Neural cell (in vitro differentiated cells): ENCODE data around the gene PDE10A.

ENCODE experiments used
- EP300 ChIP-seq: fragments of 450-650 bp; conservative IDR thresholded peaks from 2 replicates; pipeline ENCODE4 v1.6.1; 2014; ENCODE audit warnings: antibody characterized with exemption, mild to moderate bottlenecking, moderate library complexity; ENCODE audit not compliant: poor library complexity, severe bottlenecking
- RAD21 ChIP-seq: fragments of 450-650 bp; conservative IDR thresholded peaks from 2 replicates; pipeline ENCODE4 v1.6.1; 2014; ENCODE audit warnings: antibody characterized with exemption, mild to moderate bottlenecking, moderate library complexity
- REST ChIP-seq: IDR thresholded peaks from 2 replicates; pipeline ENCODE4 v1.6.1; 2012; ENCODE audit warnings: borderline replicate concordance
- TAF1 ChIP-seq: IDR thresholded peaks from 2 replicates; pipeline ENCODE4 v1.6.1; 2012; ENCODE audit warnings: low read depth
- TF ChIP-seq, protein P1 (sequence below): fragments of 450-650 bp; IDR thresholded peaks from 2 replicates; pipeline ENCODE4 v1.5.1; 2014; ENCODE audit warnings: antibody characterized with exemption, mild to moderate bottlenecking, moderate library complexity; ENCODE audit not compliant: poor library complexity, severe bottlenecking

DNA sequence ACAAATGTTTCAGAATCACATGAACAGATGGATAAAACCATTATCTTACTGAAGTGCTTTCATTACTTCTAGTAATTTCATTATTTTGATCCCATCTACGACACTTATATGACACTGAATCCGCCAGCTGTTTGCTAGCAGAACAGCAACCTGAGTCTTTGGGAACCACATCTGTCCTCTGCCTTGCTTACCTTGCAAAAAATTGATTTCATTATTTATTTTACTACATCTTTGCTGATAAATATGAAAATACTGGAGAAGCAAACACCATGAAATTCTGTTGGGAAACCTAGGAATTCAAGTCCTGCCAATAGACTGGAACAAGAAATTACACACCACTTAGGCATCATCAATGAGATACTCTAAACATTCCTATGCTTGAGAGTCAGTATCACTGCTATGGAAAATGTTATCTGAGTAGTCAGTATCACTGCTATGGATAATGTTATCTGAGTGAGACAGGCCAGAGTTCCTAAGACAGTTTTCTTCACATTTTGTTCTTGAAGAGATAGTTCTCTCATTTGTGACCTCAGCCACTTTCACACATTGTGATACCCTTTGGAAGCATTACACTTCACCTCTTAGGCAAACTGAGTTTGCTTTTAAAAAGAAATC lies 91.9 kb downstream of the PDE10A start:
- TF ChIP-seq, protein P1, sequence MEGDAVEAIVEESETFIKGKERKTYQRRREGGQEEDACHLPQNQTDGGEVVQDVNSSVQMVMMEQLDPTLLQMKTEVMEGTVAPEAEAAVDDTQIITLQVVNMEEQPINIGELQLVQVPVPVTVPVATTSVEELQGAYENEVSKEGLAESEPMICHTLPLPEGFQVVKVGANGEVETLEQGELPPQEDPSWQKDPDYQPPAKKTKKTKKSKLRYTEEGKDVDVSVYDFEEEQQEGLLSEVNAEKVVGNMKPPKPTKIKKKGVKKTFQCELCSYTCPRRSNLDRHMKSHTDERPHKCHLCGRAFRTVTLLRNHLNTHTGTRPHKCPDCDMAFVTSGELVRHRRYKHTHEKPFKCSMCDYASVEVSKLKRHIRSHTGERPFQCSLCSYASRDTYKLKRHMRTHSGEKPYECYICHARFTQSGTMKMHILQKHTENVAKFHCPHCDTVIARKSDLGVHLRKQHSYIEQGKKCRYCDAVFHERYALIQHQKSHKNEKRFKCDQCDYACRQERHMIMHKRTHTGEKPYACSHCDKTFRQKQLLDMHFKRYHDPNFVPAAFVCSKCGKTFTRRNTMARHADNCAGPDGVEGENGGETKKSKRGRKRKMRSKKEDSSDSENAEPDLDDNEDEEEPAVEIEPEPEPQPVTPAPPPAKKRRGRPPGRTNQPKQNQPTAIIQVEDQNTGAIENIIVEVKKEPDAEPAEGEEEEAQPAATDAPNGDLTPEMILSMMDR = no peak
- TF ChIP-seq EP300 (no peak), RAD21 (no peak), REST (no peak), TAF1 (no peak)
